HEK293 (cell line): ENCODE results near the gene MID1IP1.

Experiments
- CTCF ChIP-seq: fragments of 450-650 bp; formaldehyde crosslinking; IDR thresholded peaks from 2 replicates; pipeline ENCODE4 v1.5.1; 2016; ENCODE audit warnings: missing biosample characterization, missing genetic modification characterization
- HIC1 ChIP-seq: fragments of 450-650 bp; formaldehyde crosslinking; IDR thresholded peaks from 2 replicates; pipeline ENCODE4 v1.5.1; 2016; ENCODE audit warnings: missing biosample characterization, missing genetic modification characterization
- RBAK ChIP-seq: fragments of 450-650 bp; formaldehyde crosslinking; IDR thresholded peaks from 2 replicates; pipeline ENCODE4 v1.5.1; 2016; ENCODE audit warnings: missing biosample characterization, missing genetic modification characterization
- ZNF621 ChIP-seq: fragments of 450-650 bp; formaldehyde crosslinking; IDR thresholded peaks from 2 replicates; pipeline ENCODE4 v1.5.1; 2017; ENCODE audit warnings: missing biosample characterization, missing genetic modification characterization

GRCh38 chrX:38820751-38821150 lies 19.5 kb downstream of the MID1IP1 start:
- TF ChIP-seq CTCF (tag by site-specific recombination) (no peak), HIC1 (tag by site-specific recombination) (no peak), ZNF621 (tag by site-specific recombination) (no peak), RBAK (tag by site-specific recombination) (no peak)
